Measurements from ENCODE around the gene BBC3. TPM values are rescaled to one million over a fixed set of nuclear protein-coding genes. Genes with fewer than 3 reads are reported as not detected.

The BBC3 gene
- total and polyA plus RNA-seq, 7 experiments from 2014 or later, result 8.5 to 42.0 (median 16.3) TPM

- peaks cover 20 to 28% (median 27%) of the 10 kb centered on the region in 7 donors for H3K4me1 Mint-ChIP-seq
- peak within 1 kb of the TSS; percentile 95 for H3K27ac ChIP-seq (ENCODE audit: low read depth, low read length)
- ChIA-PET CTCF (interaction anchor here (0.6 to 2.1 kb wide), 4 partner anchors 18 to 75 kb away, joined by 3 to 8 read pairs (median 4); partner anchors contain the start of gene CCDC9), POLR2A (interaction anchor here (0.6 to 2.8 kb wide), 20 partner anchors 12 to 1698 kb away, joined by 3 to 44 read pairs (median 4); partner anchors contain the start of genes CCDC9, SAE1 and ZC3H4)
- peak; percentile 98 to 100 (median 99) for DNase-seq
- ATAC-seq, result peak; percentile 87
- peak within 1 kb of the TSS; percentile 83 to 99 (median 95) for H3K4me3 Mint-ChIP-seq
- peak within 1 kb of the TSS; percentile 100 for H3K4me3 ChIP-seq (ENCODE audit: low read length)
- intact Hi-C loops (cut with micrococcal nuclease), result loop anchor here (1.0 to 10.0 kb wide), 22 partner anchors 10 to 1559 kb away; partner anchors contain the start of genes BICRA (in 2 of the 2), DHX34 (in 2 of the 2), ARHGAP35 (in 1 of the 2) and DACT3 (in 1 of the 2)
- peaks cover 3 to 14% of the 10 kb centered on the region in 2 donors for H3K4me1 ChIP-seq (ENCODE audit: control insufficient read depth in 2 of 2, insufficient read depth in 2 of 2, low read length in 2 of 2)
- H3K9me3 Mint-ChIP-seq, result no peaks in the 10 kb centered on the region
- H3K36me3 ChIP-seq (ENCODE audit: control insufficient read depth in 2 of 3, insufficient read depth in 3 of 3, low read length in 3 of 3), result peaks cover 0 to 28% (median 0%) of the 10 kb centered on the region in 3 experiments
- no peaks in the 10 kb centered on the region for H3K27me3 ChIP-seq (ENCODE audit: control insufficient read depth in 2 of 2, insufficient read depth in 2 of 2, low read length in 2 of 2)
- H3K27ac Mint-ChIP-seq, result peak within 1 kb of the TSS; percentile 93 to 98 (median 97)
- H3K36me3 Mint-ChIP-seq, result peaks cover 0 to 12% (median 3%) of the 10 kb centered on the region in 5 donors
- H3K27me3 Mint-ChIP-seq, result no peaks in the 10 kb centered on the region
- no peaks in the 10 kb centered on the region for H3K9me3 ChIP-seq (ENCODE audit: control insufficient read depth in 2 of 3, low read length in 3 of 3)
Measured at GRCh38 chr19:47274071-47274890, 43.3 kb upstream of the BBC3 start, which contains the start of gene INAFM1. Gene INAFM1 (plus strand): TSS chr19:47274885. CDS start chr19:47274920, 35 bp downstream.

DNA sequence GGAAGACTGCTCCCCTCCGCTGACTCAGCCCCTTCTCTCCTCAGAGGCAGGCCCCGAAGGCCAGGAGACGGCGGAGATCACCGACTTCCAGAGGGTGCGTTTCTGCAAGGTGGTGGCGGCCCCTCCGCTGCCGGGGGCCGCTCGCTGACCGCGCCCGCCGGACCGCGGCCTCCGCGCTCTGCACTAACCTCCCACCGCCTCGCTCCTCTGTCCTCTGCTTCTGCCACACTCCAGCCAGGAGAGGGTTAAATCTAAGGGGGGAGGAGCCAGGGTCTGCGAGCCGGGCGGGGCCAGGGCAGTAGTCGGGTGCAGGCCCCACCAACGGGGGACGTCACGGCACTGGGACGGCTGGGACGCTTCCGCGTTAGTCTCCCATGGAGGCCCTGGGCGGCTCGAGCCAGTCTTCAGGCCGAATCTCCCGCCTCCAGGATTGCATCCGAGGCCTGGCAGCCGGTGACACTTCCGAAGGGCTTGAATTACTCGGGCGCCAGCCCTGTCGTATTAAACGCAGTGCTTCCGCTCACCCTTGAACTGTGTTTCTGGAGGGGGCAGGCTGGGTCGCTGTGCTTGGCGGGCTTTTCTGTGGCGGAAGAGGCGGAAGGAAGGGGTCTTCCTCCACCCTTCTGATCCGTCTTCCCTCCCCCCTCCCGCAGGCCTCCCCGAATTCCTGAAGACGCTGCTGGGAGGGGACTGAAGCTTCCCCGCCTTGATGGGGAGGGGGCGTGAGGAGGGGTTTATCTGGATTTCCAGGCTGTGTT lies 42.5 kb upstream of the BBC3 start:
- DNase-seq (peak; percentile 81 to 91 (median 88)), ATAC-seq (peak; percentile 74)
- H3K4me1 ChIP-seq (ENCODE audit: control insufficient read depth in 2 of 2, insufficient read depth in 2 of 2, low read length in 2 of 2), result peaks cover 3 to 14% of the 10 kb centered on the region in 2 donors
- Mint-ChIP-seq H3K9me3 (no peaks in the 10 kb centered on the region), H3K36me3 (peaks cover 0 to 12% (median 3%) of the 10 kb centered on the region in 5 donors), H3K27me3 (no peaks in the 10 kb centered on the region), H3K4me1 (peaks cover 20 to 28% (median 27%) of the 10 kb centered on the region in 7 donors), H3K4me3 (peak overlapping the region; percentile 83 to 99 (median 95)), H3K27ac (peak overlapping the region; percentile 93 to 98 (median 97))
- H3K4me3 ChIP-seq (ENCODE audit: low read length), result peak overlapping the region; percentile 100
- peak overlapping the region; percentile 95 for H3K27ac ChIP-seq (ENCODE audit: low read depth, low read length)
- intact Hi-C loops (cut with micrococcal nuclease), result loop anchor here (1.0 to 10.0 kb wide), 22 partner anchors 11 to 1559 kb away; partner anchors contain the start of genes BICRA (in 2 of the 2), DHX34 (in 2 of the 2), ZC3H4 (in 2 of the 2) and ARHGAP35 (in 1 of the 2)
- H3K27me3 ChIP-seq (ENCODE audit: control insufficient read depth in 2 of 2, insufficient read depth in 2 of 2, low read length in 2 of 2), result no peaks in the 10 kb centered on the region
- CTCF ChIA-PET, result interaction anchor here (0.6 to 1.1 kb wide), 2 partner anchors 17 to 76 kb away, joined by 3 to 4 read pairs; partner anchors contain the start of gene CCDC9
- peaks cover 0 to 29% (median 0%) of the 10 kb centered on the region in 3 experiments for H3K36me3 ChIP-seq (ENCODE audit: control insufficient read depth in 2 of 3, insufficient read depth in 3 of 3, low read length in 3 of 3)
- no peaks in the 10 kb centered on the region for H3K9me3 ChIP-seq (ENCODE audit: control insufficient read depth in 2 of 3, low read length in 3 of 3)
- POLR2A ChIA-PET, result interaction anchor here (0.8 to 2.8 kb wide), 13 partner anchors 11 to 414 kb away, joined by 3 to 44 read pairs (median 5); partner anchors contain the start of genes CCDC9 and ZC3H4

GRCh38 chr19:47272448-47273312 lies 41.7 kb upstream of the BBC3 start:
- ChIA-PET CTCF (no interaction called here), POLR2A (interaction anchor here (0.6 to 1.5 kb wide), 3 partner anchors 11 to 39 kb away, joined by 3 to 10 read pairs (median 3); partner anchors contain the start of gene CCDC9)
- Histone ChIP-seq H3K4me3 (ENCODE audit: low read length) (peak overlapping the region; percentile 100), H3K4me1 (ENCODE audit: control insufficient read depth in 2 of 2, insufficient read depth in 2 of 2, low read length in 2 of 2) (peaks cover 3 to 14% of the 10 kb centered on the region in 2 donors), H3K27me3 (ENCODE audit: control insufficient read depth in 2 of 2, insufficient read depth in 2 of 2, low read length in 2 of 2) (no peaks in the 10 kb centered on the region), H3K36me3 (ENCODE audit: control insufficient read depth in 2 of 3, insufficient read depth in 3 of 3, low read length in 3 of 3) (peaks cover 0 to 36% (median 0%) of the 10 kb centered on the region in 3 experiments), H3K9me3 (ENCODE audit: control insufficient read depth in 2 of 3, low read length in 3 of 3) (no peaks in the 10 kb centered on the region), H3K27ac (ENCODE audit: low read depth, low read length) (peak overlapping the region; percentile 95)
- H3K27ac Mint-ChIP-seq, result peak overlapping the region; percentile 84 to 98 (median 93)
- peak overlapping the region; percentile 83 to 99 (median 95) for H3K4me3 Mint-ChIP-seq
- ATAC-seq (no peak), DNase-seq (peak in 1 of 9 donors; percentile 66)
- no peaks in the 10 kb centered on the region for H3K27me3 Mint-ChIP-seq
- no peaks in the 10 kb centered on the region for H3K9me3 Mint-ChIP-seq
- intact Hi-C loops (cut with micrococcal nuclease), result loop anchor here (1.0 to 10.0 kb wide), 8 partner anchors 15 to 1558 kb away; partner anchors contain the start of genes BICRA (in 1 of the 2), MYPOP (in 1 of the 2), PRKD2 (in 1 of the 2) and SLC1A5 (in 1 of the 2)
- peaks cover 0 to 18% (median 3%) of the 10 kb centered on the region in 5 donors for H3K36me3 Mint-ChIP-seq
- peaks cover 19 to 27% (median 22%) of the 10 kb centered on the region in 7 donors for H3K4me1 Mint-ChIP-seq

GRCh38 chr19:47271949-47272348 lies 41.0 kb upstream of the BBC3 start:
- Mint-ChIP-seq H3K27ac (peak overlapping the region in 4 of 9 donors; percentile 36 to 93 (median 91)), H3K27me3 (no peaks in the 10 kb centered on the region), H3K4me1 (peaks cover 19 to 27% (median 20%) of the 10 kb centered on the region in 7 donors), H3K36me3 (peaks cover 0 to 23% (median 3%) of the 10 kb centered on the region in 5 donors), H3K9me3 (no peaks in the 10 kb centered on the region), H3K4me3 (peak overlapping the region in 9 of 10 donors; percentile 21 to 99 (median 95))
- Histone ChIP-seq H3K4me1 (ENCODE audit: control insufficient read depth in 2 of 2, insufficient read depth in 2 of 2, low read length in 2 of 2) (peaks cover 3 to 14% of the 10 kb centered on the region in 2 donors), H3K36me3 (ENCODE audit: control insufficient read depth in 2 of 3, insufficient read depth in 3 of 3, low read length in 3 of 3) (peaks cover 0 to 42% (median 0%) of the 10 kb centered on the region in 3 experiments), H3K4me3 (ENCODE audit: low read length) (no peak overlapping the region), H3K27ac (ENCODE audit: low read depth, low read length) (no peak overlapping the region), H3K9me3 (ENCODE audit: control insufficient read depth in 2 of 3, low read length in 3 of 3) (no peaks in the 10 kb centered on the region), H3K27me3 (ENCODE audit: control insufficient read depth in 2 of 2, insufficient read depth in 2 of 2, low read length in 2 of 2) (no peaks in the 10 kb centered on the region)
- no peak for DNase-seq
- intact Hi-C loops (cut with micrococcal nuclease), result loop anchor here (5.0 to 10.0 kb wide), 6 partner anchors 335 to 1557 kb away; partner anchors contain the start of genes BICRA (in 1 of the 2), MYPOP (in 1 of the 2), PRKD2 (in 1 of the 2) and SLC1A5 (in 1 of the 2)
- ChIA-PET POLR2A (interaction anchor here (0.6 to 1.5 kb wide), 3 partner anchors 11 to 38 kb away, joined by 3 to 10 read pairs (median 3); partner anchors contain the start of gene CCDC9), CTCF (interaction anchor here (0.7 kb wide), 1 partner anchor 15 kb away, joined by 3 read pairs; the partner anchor contains the start of gene CCDC9)
- ATAC-seq, result no peak

DNA sequence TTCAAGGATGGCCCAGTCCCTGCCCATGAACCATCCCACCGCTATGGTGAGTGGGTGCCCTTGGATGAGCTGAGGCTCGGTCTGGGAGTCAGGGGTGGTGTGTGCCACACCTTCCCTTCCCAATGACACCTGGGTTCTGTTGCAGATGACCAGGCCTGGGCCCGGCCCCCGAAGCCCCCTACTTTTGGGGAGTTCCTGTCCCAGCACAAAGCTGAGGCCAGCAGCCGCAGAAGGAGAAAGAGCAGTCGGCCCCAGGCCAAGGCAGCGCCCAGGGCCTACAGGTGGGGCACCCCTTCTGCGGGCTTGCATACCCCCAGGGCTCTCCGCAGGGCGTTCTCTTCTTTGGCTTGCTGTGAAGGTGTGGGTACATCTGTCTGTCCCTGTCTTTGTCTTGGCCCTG lies 39.4 kb upstream of the BBC3 start:
- CTCF ChIA-PET, result no interaction called here
- Histone ChIP-seq H3K36me3 (ENCODE audit: control insufficient read depth in 2 of 3, insufficient read depth in 3 of 3, low read length in 3 of 3) (peaks cover 0 to 54% (median 0%) of the 10 kb centered on the region in 3 experiments), H3K4me3 (ENCODE audit: low read length) (no peak overlapping the region), H3K4me1 (ENCODE audit: control insufficient read depth in 2 of 2, insufficient read depth in 2 of 2, low read length in 2 of 2) (peaks cover 2 to 11% of the 10 kb centered on the region in 2 donors), H3K9me3 (ENCODE audit: control insufficient read depth in 2 of 3, low read length in 3 of 3) (no peaks in the 10 kb centered on the region), H3K27me3 (ENCODE audit: control insufficient read depth in 2 of 2, insufficient read depth in 2 of 2, low read length in 2 of 2) (no peaks in the 10 kb centered on the region), H3K27ac (ENCODE audit: low read depth, low read length) (no peak overlapping the region)
- H3K27ac Mint-ChIP-seq, result peak overlapping the region in 2 of 9 donors; percentile 28 to 62
- H3K36me3 Mint-ChIP-seq, result peaks cover 0 to 32% (median 5%) of the 10 kb centered on the region in 5 donors
- peaks cover 12 to 19% (median 13%) of the 10 kb centered on the region in 7 donors for H3K4me1 Mint-ChIP-seq
- no peak overlapping the region for H3K4me3 Mint-ChIP-seq
- H3K9me3 Mint-ChIP-seq, result no peaks in the 10 kb centered on the region
- no peaks in the 10 kb centered on the region for H3K27me3 Mint-ChIP-seq
- POLR2A ChIA-PET, result no interaction called here
- ATAC-seq, result no peak
- intact Hi-C loops (cut with micrococcal nuclease), result loop anchor here (5.0 to 10.0 kb wide), 6 partner anchors 337 to 1556 kb away; partner anchors contain the start of genes BICRA (in 1 of the 2), MYPOP (in 1 of the 2), PRKD2 (in 1 of the 2) and SLC1A5 (in 1 of the 2)
- DNase-seq, result no peak

All from naive thymus-derived CD4-positive, alpha-beta T cell (primary cell).